ENCODE data around the gene CACNA1C. TPM values are rescaled to one million over a fixed set of nuclear protein-coding genes. Genes with fewer than 3 reads are reported as not detected.

Gene CACNA1C
- total RNA-seq, 2 experiments from 2014 or later = 0.05 to 0.08 TPM

DNA sequence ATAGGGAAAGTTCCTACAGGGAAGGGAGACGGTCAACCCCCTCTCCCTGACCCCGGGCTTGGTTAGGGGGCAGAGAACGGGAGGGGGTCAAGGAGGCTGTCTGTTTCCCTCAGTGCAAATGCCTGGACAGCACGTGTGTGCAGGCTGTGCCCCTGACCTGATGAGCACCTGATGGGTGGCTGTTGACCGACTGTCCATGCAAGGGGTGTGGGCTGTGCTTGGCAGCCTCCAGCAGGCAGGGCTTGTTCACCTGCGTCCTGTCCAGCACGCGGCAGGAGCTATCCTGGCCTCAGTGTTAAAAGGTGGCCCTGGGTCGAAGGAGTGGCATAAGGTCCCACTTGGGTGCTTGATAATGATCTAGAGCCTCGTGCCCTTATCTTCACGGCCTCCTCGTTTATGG is 221.0 kb downstream of the CACNA1C start:
- TF ChIP-seq, protein P1, sequence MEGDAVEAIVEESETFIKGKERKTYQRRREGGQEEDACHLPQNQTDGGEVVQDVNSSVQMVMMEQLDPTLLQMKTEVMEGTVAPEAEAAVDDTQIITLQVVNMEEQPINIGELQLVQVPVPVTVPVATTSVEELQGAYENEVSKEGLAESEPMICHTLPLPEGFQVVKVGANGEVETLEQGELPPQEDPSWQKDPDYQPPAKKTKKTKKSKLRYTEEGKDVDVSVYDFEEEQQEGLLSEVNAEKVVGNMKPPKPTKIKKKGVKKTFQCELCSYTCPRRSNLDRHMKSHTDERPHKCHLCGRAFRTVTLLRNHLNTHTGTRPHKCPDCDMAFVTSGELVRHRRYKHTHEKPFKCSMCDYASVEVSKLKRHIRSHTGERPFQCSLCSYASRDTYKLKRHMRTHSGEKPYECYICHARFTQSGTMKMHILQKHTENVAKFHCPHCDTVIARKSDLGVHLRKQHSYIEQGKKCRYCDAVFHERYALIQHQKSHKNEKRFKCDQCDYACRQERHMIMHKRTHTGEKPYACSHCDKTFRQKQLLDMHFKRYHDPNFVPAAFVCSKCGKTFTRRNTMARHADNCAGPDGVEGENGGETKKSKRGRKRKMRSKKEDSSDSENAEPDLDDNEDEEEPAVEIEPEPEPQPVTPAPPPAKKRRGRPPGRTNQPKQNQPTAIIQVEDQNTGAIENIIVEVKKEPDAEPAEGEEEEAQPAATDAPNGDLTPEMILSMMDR (IDR thresholded peaks at IDR 0.05) = no peak
- Mint-ChIP-seq H3K36me3 (ENCODE audit: low read depth) (no peaks in the 10 kb centered on the region), H3K4me3 (no peak overlapping the region), H3K27ac (no peak overlapping the region), H3K4me1 (ENCODE audit: low read depth) (no peaks in the 10 kb centered on the region), H3K27me3 (no peaks in the 10 kb centered on the region), H3K9me3 (no peaks in the 10 kb centered on the region)
- no peak for DNase-seq
- H3K4me3 ChIP-seq (ENCODE audit: low read length) = no peak overlapping the region
- H3K36me3 ChIP-seq (ENCODE audit: insufficient read depth, low read length) = no peaks in the 10 kb centered on the region
- CTCF ChIA-PET = no interaction called here
- POLR2A ChIA-PET = no interaction called here
- H3K27ac ChIP-seq (ENCODE audit: low read depth in 1 of 2, low read length in 2 of 2) = no peak overlapping the region
- no peaks in the 10 kb centered on the region for H3K9me3 ChIP-seq (ENCODE audit: control insufficient read depth in 1 of 2, insufficient read depth in 1 of 2, low read length in 2 of 2)
- no peaks in the 10 kb centered on the region for H3K4me1 ChIP-seq (ENCODE audit: insufficient read depth, low read length)
- intact Hi-C loops (cut with DNase I, micrococcal nuclease) = no loop called here
- ATAC-seq (ENCODE audit: poor library complexity) = no peak
- H3K27me3 ChIP-seq (ENCODE audit: control insufficient read depth in 1 of 2, insufficient read depth in 2 of 2, low read length in 2 of 2) = no peaks in the 10 kb centered on the region

DNA sequence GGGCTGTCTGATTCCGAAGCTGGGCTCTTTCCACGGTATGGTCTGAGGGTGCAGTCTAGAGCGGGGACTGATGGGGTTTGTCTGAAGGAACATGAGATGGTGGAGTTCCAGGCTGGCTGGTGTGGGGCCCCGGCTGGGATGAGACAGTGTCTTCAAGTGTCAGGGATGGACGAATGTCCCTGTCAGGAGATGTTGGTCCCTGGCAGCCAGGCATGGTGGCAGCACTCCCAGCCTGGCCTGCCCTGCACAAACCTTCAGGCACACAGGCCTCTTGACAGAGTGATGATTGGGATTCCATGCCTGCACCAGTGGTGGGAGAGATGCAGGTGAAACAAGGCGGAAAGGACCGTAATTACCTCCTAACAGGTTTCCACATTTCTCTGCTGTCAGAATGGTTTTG is 221.9 kb downstream of the CACNA1C start:
- Histone ChIP-seq H3K27me3 (ENCODE audit: control insufficient read depth in 1 of 2, insufficient read depth in 2 of 2, low read length in 2 of 2) (no peaks in the 10 kb centered on the region), H3K36me3 (ENCODE audit: insufficient read depth, low read length) (no peaks in the 10 kb centered on the region), H3K9me3 (ENCODE audit: control insufficient read depth in 1 of 2, insufficient read depth in 1 of 2, low read length in 2 of 2) (no peaks in the 10 kb centered on the region), H3K4me3 (ENCODE audit: low read length) (no peak overlapping the region), H3K4me1 (ENCODE audit: insufficient read depth, low read length) (no peaks in the 10 kb centered on the region), H3K27ac (ENCODE audit: low read depth in 1 of 2, low read length in 2 of 2) (no peak overlapping the region)
- ChIA-PET CTCF (no interaction called here), POLR2A (no interaction called here)
- no peak overlapping the region for H3K27ac Mint-ChIP-seq
- H3K9me3 Mint-ChIP-seq = no peaks in the 10 kb centered on the region
- H3K4me3 Mint-ChIP-seq = no peak overlapping the region
- DNase-seq = no peak
- no peak for ATAC-seq (ENCODE audit: poor library complexity)
- intact Hi-C loops (cut with DNase I, micrococcal nuclease) = no loop called here
- TF ChIP-seq, protein P1 (IDR thresholded peaks at IDR 0.05) = no peak
- H3K36me3 Mint-ChIP-seq (ENCODE audit: low read depth) = no peaks in the 10 kb centered on the region
- H3K27me3 Mint-ChIP-seq = no peaks in the 10 kb centered on the region
- H3K4me1 Mint-ChIP-seq (ENCODE audit: low read depth) = no peaks in the 10 kb centered on the region

DNA sequence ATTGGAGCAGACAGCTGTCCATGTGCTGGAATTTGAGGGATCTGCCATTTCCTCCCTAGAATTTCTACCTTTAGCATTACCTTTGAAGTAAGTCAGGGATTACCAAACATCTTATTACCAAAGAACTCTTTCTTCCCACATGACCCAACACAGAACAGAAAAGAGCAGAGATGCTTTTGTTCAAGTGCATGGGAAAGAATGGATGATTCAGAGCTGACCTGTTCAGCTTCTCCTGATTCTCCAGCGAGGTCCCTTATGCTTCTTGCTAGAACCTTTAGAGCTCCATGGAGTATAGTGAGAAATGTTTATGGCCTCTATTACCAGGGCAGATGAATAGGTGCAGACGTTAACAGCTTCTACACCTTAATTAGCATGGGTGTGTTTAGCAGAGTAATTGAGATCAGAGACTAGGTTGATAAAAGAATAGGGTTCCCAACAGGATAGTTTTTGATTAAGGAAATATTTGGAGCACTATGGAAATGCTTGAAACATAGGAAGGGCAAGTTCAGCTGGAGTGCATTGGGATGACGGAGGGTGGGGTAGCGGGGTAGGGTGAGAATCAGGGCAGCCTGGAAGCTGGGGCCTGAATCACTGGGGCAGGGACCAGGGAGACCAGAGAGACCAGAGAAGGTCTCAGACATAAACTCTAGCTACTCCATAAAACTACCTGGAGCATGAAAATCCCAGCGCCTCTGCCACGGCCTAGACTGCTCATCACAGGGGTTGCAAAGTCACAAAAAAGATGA is 223.7 kb downstream of the CACNA1C start:
- Mint-ChIP-seq H3K4me3 (no peak overlapping the region), H3K27me3 (no peaks in the 10 kb centered on the region), H3K9me3 (no peaks in the 10 kb centered on the region), H3K4me1 (ENCODE audit: low read depth) (no peaks in the 10 kb centered on the region), H3K27ac (no peak overlapping the region), H3K36me3 (ENCODE audit: low read depth) (no peaks in the 10 kb centered on the region)
- ATAC-seq (ENCODE audit: poor library complexity) (no peak), DNase-seq (no peak)
- no peaks in the 10 kb centered on the region for H3K4me1 ChIP-seq (ENCODE audit: insufficient read depth, low read length)
- POLR2A ChIA-PET = no interaction called here
- CTCF ChIA-PET = no interaction called here
- TF ChIP-seq, protein P1 (IDR thresholded peaks at IDR 0.05) = no peak
- no peak overlapping the region for H3K4me3 ChIP-seq (ENCODE audit: low read length)
- no peaks in the 10 kb centered on the region for H3K9me3 ChIP-seq (ENCODE audit: control insufficient read depth in 1 of 2, insufficient read depth in 1 of 2, low read length in 2 of 2)
- no peaks in the 10 kb centered on the region for H3K36me3 ChIP-seq (ENCODE audit: insufficient read depth, low read length)
- intact Hi-C loops (cut with DNase I, micrococcal nuclease) = no loop called here
- no peak overlapping the region for H3K27ac ChIP-seq (ENCODE audit: low read depth in 1 of 2, low read length in 2 of 2)
- no peaks in the 10 kb centered on the region for H3K27me3 ChIP-seq (ENCODE audit: control insufficient read depth in 1 of 2, insufficient read depth in 2 of 2, low read length in 2 of 2)

All from CD4-positive, alpha-beta T cell (primary cell).